NCI-H128 (cell line): ENCODE data around the gene FAM168A.

ENCODE experiments used
- DNase-seq: peaks from one replicate; lab custom pipeline; 2025; ENCODE audit not compliant: unreplicated experiment; lab: John Stamatoyannopoulos, UW

The FAM168A gene

GRCh38 chr11:73559743-73560142, 38.2 kb downstream of the FAM168A start:
- DNase-seq: no peak

GRCh38 chr11:73556966-73557365, 40.9 kb downstream of the FAM168A start:
- DNase-seq: no peak

DNA sequence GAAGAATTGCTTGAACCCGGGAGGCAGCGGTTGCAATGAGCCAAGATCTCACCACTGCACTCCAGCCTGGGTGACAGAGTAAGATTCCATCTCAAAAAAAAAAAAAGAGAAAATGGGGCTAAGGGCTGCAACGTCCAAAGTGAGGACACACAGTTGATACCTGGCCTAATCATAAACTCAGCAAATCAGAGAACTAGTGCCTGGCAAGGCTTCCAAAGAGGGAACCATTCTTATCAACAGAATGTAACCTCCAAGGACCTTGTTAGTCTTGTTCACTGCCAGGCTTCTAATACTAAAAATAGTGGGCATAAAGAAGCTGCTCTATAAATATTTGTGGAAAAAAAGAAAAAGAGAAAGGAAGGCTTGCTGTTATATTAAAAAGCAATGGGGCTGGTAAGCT, 42.3 kb downstream of the FAM168A start:
- DNase-seq: no peak

- DNase-seq: no peak
Observed at GRCh38 chr11:73554671-73555320, 43.1 kb downstream of the FAM168A start.

DNA sequence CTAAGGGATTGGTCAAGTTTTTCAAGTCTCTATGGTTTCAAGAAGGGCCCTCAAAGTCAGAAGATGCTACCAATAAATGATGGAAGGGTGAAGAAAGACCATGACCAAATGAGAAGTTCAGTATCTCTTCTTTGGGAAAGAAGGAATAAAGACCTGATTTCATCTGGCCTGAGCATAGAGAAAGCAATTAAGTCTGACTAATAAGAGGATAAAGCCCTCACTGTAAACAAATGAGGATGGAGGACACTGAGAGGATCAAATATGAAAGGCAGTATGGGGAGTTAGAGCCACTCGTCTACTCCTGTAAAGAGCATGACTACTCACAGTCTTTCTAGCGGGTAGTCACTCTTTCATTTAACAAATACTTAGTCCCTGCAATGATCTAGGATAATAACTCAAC, 44.6 kb downstream of the FAM168A start:
- no peak for DNase-seq

DNA sequence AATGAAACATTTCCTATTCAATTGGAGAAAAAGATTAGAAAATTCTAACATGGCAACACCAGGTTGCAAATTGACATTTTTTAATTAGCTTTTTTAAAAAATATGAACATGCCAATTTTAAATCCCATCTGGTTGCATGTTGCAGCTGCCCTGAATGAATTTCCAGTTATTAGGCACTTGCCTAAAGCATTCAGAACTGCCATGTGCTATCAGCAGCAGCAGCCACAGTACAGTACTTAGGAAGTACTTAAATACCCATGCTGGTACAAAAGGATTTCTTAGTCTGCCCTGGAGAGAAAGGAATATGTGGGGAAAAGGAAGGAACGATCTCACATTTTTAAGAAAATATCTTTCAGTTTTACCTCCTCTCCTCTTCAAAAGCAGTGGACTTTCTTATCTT, 46.2 kb downstream of the FAM168A start:
- DNase-seq: no peak

DNA sequence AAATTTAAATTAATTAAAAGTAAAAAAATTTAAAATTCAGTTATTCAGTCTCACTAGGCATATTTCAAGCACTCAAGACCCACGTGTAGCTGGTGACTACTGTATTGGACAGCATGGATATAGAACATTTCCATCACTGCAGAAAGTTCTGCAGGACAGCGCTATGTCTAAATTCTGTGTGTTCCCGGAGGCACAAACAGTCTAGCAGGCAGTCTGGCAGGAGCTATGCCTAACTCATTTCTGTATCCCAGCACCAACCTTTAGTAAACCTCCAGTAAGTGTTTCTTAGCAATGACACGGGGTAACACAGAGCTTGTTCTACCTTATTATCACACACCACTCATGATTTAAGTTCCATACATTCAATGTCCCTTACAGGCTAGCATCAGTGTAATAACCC, 48.5 kb downstream of the FAM168A start:
- DNase-seq: no peak

DNA sequence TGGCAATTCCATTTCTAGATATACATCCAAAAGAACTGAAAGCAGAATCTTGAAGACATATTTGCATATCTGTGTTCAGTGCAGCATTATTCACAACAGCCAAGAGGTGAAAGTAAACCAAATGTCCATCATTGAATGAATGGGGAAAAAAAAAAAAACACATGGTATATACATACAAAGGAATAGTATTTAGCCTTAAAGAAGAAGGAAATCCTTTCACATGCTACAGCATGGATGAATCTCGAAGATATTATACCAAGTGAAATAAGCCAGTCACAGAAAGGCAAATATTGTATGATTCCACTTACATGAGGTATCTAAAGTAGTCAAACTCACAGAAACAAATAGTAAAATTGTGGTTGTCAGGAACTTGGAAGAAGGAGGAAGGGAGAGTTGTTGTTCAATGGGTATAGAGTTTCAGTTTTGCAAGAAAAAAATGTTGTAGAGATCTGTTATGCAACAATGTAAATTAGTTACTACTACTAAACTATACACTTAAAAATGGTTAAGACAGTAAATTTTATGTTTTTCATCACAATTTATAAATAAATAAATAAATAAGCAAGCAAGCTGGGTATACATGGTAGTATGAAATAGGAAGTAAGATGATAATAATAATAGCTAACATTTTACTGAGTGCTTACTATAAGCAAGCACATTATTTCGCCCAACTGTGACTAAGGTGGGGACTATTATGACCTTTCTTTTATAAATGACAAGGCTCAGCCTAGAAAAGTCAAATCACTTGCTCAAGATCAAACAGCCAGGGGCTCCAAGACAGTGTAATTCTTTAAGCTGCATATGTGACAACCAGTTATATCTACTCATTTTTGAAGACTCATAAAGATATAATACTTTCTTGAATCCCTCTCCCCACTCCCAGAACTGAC, 50.0 kb downstream of the FAM168A start:
- DNase-seq: no peak

DNA sequence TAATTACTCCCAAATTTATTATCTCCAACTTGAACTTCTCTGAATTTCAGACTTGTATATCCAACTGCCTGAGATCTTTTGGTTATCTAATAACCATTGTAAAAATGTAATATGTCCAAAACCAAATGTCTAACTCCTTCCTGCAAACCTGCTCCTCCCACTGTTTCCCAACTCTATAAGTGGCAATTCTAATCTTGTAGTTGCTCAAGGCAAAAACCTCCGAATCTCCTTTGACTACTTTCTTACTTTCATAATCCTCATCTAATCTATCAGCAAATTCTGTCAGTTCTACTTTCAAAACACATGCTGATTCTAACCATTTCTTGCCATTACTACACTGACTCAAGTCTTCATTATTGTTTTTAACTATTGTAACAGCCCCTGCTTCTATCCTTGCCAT, 55.7 kb downstream of the FAM168A start:
- DNase-seq: no peak

DNA sequence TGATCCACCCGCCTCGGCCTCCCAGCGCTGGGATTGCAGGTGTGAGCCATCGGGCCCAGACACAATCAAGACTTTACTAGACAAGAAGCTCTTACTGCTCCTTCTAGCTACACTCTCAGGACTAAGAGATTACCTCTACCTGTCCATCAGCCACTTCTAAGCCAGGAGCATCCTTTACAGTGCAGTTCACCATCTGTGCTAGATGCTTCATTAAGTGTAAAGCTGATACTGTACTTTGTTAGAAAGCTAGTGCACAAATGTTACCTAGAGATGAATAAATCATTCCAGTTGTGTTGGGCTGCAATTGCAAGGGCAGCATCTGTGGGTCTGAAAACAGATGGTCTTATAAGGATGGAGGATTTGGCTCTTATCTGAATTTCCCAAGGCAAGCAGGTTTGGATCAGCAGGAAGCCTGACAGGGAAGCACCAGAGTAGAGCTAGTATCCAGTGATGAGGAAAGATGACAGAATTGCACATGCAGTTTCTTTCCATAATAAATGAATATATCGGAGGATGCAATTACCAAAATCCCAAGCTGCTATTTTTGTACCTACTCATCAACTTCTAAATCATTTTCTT, 58.3 kb downstream of the FAM168A start:
- DNase-seq: no peak

DNA sequence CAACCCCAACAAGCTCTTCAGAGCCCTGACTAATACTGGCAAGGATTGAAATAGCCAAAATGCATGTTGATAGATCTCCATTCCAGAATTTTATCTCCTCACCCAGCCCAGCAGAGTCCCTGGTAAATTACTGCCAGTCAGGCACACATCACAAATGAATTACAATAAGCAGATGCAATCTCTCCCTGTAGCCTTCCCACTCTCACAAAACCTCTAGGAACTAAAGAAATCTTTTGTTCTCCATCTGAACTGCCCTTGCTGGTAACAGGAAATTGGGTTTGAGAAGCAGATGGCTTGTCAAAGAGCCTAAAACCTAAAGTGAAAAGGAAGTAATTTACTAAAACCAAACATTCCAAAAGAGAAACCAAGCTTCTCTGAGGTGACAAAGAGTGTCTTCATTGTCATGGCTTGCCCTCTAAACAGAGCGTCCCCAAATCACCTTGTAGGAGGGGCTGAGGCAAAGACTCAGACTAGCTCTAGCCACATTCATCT, 59.5 kb downstream of the FAM168A start:
- DNase-seq: no peak

- DNase-seq: no peak
Observed at GRCh38 chr11:73537969-73538368, 59.9 kb downstream of the FAM168A start.

DNA sequence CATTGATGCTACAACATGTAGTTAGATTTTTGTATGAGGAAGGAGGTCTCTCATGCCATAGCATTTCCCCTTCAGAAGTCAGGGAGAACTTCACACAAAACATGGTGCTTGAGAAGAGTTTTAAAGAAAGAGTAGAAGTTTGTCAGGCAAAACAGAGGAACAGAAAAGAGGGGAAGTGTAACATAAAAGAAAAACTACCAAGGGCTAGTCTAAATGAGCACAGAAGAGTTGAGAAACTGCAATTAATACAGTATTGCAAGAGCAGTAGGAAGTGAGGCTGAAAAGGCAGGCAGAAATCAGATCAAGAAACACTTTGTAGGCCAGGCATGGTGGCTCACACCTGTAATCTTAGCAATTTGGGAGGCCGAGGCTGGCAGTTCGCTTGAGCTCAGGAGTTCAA, 61.0 kb downstream of the FAM168A start:
- DNase-seq: no peak

- DNase-seq: no peak
Observed at GRCh38 chr11:73532310-73532709, 65.6 kb downstream of the FAM168A start.

- no peak for DNase-seq
Observed at GRCh38 chr11:73531386-73531785, 66.5 kb downstream of the FAM168A start.

- no peak for DNase-seq
Observed at GRCh38 chr11:73530109-73530508, 67.8 kb downstream of the FAM168A start.

- DNase-seq: no peak
Observed at GRCh38 chr11:73529204-73529530, 68.7 kb downstream of the FAM168A start.

- DNase-seq: no peak
Observed at GRCh38 chr11:73528483-73529203, 69.3 kb downstream of the FAM168A start.

GRCh38 chr11:73528013-73528412, 69.9 kb downstream of the FAM168A start:
- DNase-seq: no peak

DNA sequence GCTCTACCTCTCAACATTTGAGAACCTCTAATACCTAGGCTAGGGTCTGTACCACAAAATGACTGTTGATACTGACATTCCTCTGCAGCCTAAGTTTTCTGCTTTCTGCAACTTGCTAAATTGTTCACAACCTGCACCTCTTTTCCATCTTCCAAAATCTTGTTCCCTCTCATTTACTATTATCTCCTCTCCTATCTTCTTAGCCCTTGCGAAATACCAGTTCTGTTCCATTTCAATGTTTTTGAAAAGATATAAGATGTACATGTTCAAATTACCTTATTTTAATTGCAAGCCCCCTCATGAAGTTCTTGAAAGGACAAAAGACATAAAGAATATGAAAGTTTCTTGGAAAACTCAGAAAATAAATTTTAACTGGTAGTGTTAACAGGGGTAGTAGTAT, 72.3 kb downstream of the FAM168A start:
- no peak for DNase-seq

- DNase-seq: no peak
Observed at GRCh38 chr11:73524774-73525173, 73.1 kb downstream of the FAM168A start.
